H9 (cell line): Measurements from ENCODE around the gene KISS1R. TPM values are rescaled to one million over a fixed set of nuclear protein-coding genes. Genes with fewer than 3 reads are reported as not detected.

ENCODE experiments used
- DNase-seq: peaks from one replicate; pipeline ENCODE4 v3.0.0-alpha.2; 2017
- H2AFZ ChIP-seq: one replicate; pipeline ENCODE4 v1.6.1; 2013; ENCODE audit warnings: mild to moderate bottlenecking, low read length, control low read depth, moderate library complexity
- H2AK5ac ChIP-seq: 2 replicates; pipeline ENCODE4 v1.6.1; 2013; ENCODE audit warnings: low read length, control low read depth, mixed read lengths; ENCODE audit not compliant: insufficient read length
- H2BK120ac ChIP-seq: one replicate; pipeline ENCODE4 v1.6.1; 2013; ENCODE audit warnings: low read depth, mild to moderate bottlenecking, low read length, control low read depth, inconsistent platforms; ENCODE audit not compliant: poor library complexity, severe bottlenecking
- H2BK12ac ChIP-seq: 2 replicates; pipeline ENCODE4 v1.6.1; 2013; ENCODE audit warnings: low read length, control low read depth, mixed read lengths, low read depth; ENCODE audit not compliant: insufficient read length
- H2BK15ac ChIP-seq: 2 replicates; pipeline ENCODE4 v1.6.1; 2013; ENCODE audit warnings: low read depth, low read length, control low read depth
- H2BK20ac ChIP-seq: one replicate; pipeline ENCODE4 v1.6.1; 2013; ENCODE audit warnings: low read depth, mild to moderate bottlenecking, low read length, control low read depth, inconsistent platforms; ENCODE audit not compliant: poor library complexity, severe bottlenecking
- H2BK5ac ChIP-seq: 2 replicates; pipeline ENCODE4 v1.6.1; 2013; ENCODE audit warnings: low read length, control low read depth, mixed read lengths; ENCODE audit not compliant: insufficient read length
- H3K14ac ChIP-seq: 2 replicates; pipeline ENCODE4 v1.6.1; 2013; ENCODE audit warnings: low read length, control low read depth; ENCODE audit not compliant: insufficient read depth
- H3K18ac ChIP-seq: 2 replicates; pipeline ENCODE4 v1.6.1; 2013; ENCODE audit warnings: low read depth, mild to moderate bottlenecking, mixed read lengths, low read length, control low read depth; ENCODE audit not compliant: insufficient read length
- H3K23ac ChIP-seq: 2 replicates; pipeline ENCODE4 v1.6.1; 2013; ENCODE audit warnings: low read length, control low read depth, mixed read lengths, low read depth; ENCODE audit not compliant: insufficient read length
- H3K23me2 ChIP-seq: 2 replicates; pipeline ENCODE4 v1.6.1; 2013; ENCODE audit warnings: low read depth, mild to moderate bottlenecking, mixed read lengths, low read length, control low read depth; ENCODE audit not compliant: insufficient read length, poor library complexity, severe bottlenecking
- H3K27ac ChIP-seq: 2 replicates; pipeline ENCODE4 v1.5.1; 2013; ENCODE audit warnings: low read length, control low read depth, mixed read lengths, low read depth; ENCODE audit not compliant: insufficient read length
- H3K27me3 ChIP-seq: 2 replicates; pipeline ENCODE4 v1.6.1; 2013; ENCODE audit warnings: low read length, control low read depth, inconsistent platforms; ENCODE audit not compliant: insufficient read depth
- H3K4ac ChIP-seq: 2 replicates; pipeline ENCODE4 v1.6.1; 2013; ENCODE audit warnings: low read depth, mild to moderate bottlenecking, control low read depth, inconsistent platforms, low read length, moderate library complexity
- H3K4me1 ChIP-seq: 2 replicates; pipeline ENCODE4 v1.6.1; 2013; ENCODE audit warnings: low read length, control low read depth, inconsistent platforms; ENCODE audit not compliant: insufficient read depth
- H3K4me2 ChIP-seq: 2 replicates; pipeline ENCODE4 v1.6.1; 2013; ENCODE audit warnings: low read length, control low read depth, mixed read lengths; ENCODE audit not compliant: insufficient read length, insufficient read depth
- H3K56ac ChIP-seq: 2 replicates; pipeline ENCODE4 v1.6.1; 2013; ENCODE audit warnings: low read depth, mild to moderate bottlenecking, mixed read lengths, low read length, control low read depth; ENCODE audit not compliant: insufficient read length
- H3K79me1 ChIP-seq: 2 replicates; pipeline ENCODE4 v1.6.1; 2013; ENCODE audit warnings: low read depth, mild to moderate bottlenecking, moderate library complexity, low read length, control low read depth, inconsistent platforms; ENCODE audit not compliant: insufficient read depth, poor library complexity, severe bottlenecking
- H3K79me2 ChIP-seq: 2 replicates; pipeline ENCODE4 v1.6.1; 2013; ENCODE audit warnings: low read length, control low read depth, inconsistent platforms; ENCODE audit not compliant: insufficient read depth
- H3K9ac ChIP-seq: 2 replicates; pipeline ENCODE4 v1.6.1; 2013; ENCODE audit warnings: low read length, control low read depth, mixed read lengths; ENCODE audit not compliant: insufficient read length; ENCODE audit errors: extremely low read depth
- H3K9me3 ChIP-seq: one replicate; pipeline ENCODE4 v1.6.1; 2013; ENCODE audit warnings: low read depth, low read length, inconsistent platforms; ENCODE audit not compliant: control insufficient read depth
- H3T11ph ChIP-seq: one replicate; pipeline ENCODE4 v1.6.1; 2013; ENCODE audit warnings: mild to moderate bottlenecking, low read length, control low read depth, inconsistent platforms
- H4K20me1 ChIP-seq: one replicate; pipeline ENCODE4 v1.6.1; 2013; ENCODE audit not compliant: control insufficient read depth, insufficient read length, insufficient read depth
- H4K5ac ChIP-seq: 2 replicates; pipeline ENCODE4 v1.6.1; 2013; ENCODE audit warnings: low read depth, mild to moderate bottlenecking, mixed read lengths, low read length, control low read depth; ENCODE audit not compliant: insufficient read length
- H4K8ac ChIP-seq: replicated peaks from 2 replicates; pipeline ENCODE4 v1.6.1; 2013; ENCODE audit warnings: low read length, control low read depth, mixed read lengths, low read depth; ENCODE audit not compliant: insufficient read length
- H4K91ac ChIP-seq: 2 replicates; pipeline ENCODE4 v1.6.1; 2013; ENCODE audit warnings: low read depth, mild to moderate bottlenecking, moderate library complexity, mixed read lengths, low read length, control low read depth; ENCODE audit not compliant: insufficient read length
- H3K27ac Mint-ChIP-seq, 3 experiments: 2 replicates in 2 of 3; 3 replicates in 1 of 3; pipeline ENCODE4 v1.8.0; 2020 to 2021; ENCODE audit warnings: mixed read lengths in 3 of 3, mild to moderate bottlenecking in 1 of 3, moderate library complexity in 1 of 3
- H3K27me3 Mint-ChIP-seq: 2 replicates; pipeline ENCODE4 v1.8.0; 2021; ENCODE audit warnings: low read depth, mild to moderate bottlenecking, moderate library complexity, mixed read lengths
- H3K36me3 Mint-ChIP-seq, 3 experiments: 2 replicates in 2 of 3; 3 replicates in 1 of 3; pipeline ENCODE4 v1.8.0; 2020 to 2021; ENCODE audit warnings: low read depth in 3 of 3, mixed read lengths in 3 of 3; ENCODE audit not compliant: insufficient read depth in 1 of 3
- H3K4me1 Mint-ChIP-seq, 2 experiments: 2 replicates each; pipeline ENCODE4 v1.8.0; 2020; ENCODE audit warnings: mixed read lengths in 2 of 2
- H3K4me3 Mint-ChIP-seq, 2 experiments: 2 replicates in 1 of 2; 3 replicates in 1 of 2; pipeline ENCODE4 v1.8.0; 2020 to 2021; ENCODE audit warnings: mild to moderate bottlenecking in 2 of 2, mixed read lengths in 2 of 2, moderate library complexity in 1 of 2
- H3K9me3 Mint-ChIP-seq, 2 experiments: 2 replicates in 1 of 2; 3 replicates in 1 of 2; pipeline ENCODE4 v1.8.0; 2020; ENCODE audit warnings: mild to moderate bottlenecking in 2 of 2, mixed read lengths in 2 of 2, moderate library complexity in 1 of 2
- WGBS: extraction: QIAGEN DNeasy Blood & Tissue Kit; methylation state at CpG from one replicate; pipeline ENCODE4 v1.1.7; 2013; ENCODE audit warnings: missing lambda C conversion rate, low lambda C conversion rate, mixed read lengths; ENCODE audit not compliant: insufficient read length; ENCODE audit errors: extremely low coverage; 5-methylcytosine and 5-hydroxymethylcytosine counted together
- total RNA-seq: library from RNA; stranded (reverse); gene quantifications from 2 replicates; pipeline ENCODE4 v1.2.1, GENCODE V29; 2021
- TF ChIP-seq, protein P1 (sequence below): fragments of 200-600 bp; sonication (generic); conservative IDR thresholded peaks from 3 replicates; pipeline ENCODE4 v1.8.0; 2021; ENCODE audit warnings: antibody characterized with exemption, mild to moderate bottlenecking

KISS1R gene
- total RNA-seq, 1 experiment from 2014 or later: 3.3 TPM

DNA sequence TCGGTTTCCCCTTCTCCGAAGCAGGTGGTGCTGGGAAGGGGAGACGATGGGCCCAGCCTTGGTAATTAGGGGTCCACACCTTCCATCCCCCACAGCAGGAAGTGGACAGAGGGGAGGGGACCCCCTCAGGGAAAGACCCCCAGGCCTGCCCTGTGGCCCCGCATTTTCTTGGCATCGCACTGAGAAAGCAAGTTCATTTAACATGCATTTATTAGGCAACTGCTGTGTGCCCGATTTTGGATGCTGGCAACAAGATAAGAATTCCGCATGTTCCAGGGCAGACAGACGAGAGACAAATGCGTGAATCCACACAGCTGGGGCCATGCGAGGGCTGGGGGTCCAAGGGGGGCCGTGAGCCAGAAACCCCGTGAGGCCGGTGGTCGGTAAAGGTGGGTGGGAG, 37.1 kb downstream of the KISS1R start:
- H4K91ac ChIP-seq: no peak overlapping the region
- H3K4me1 ChIP-seq: peaks cover 3% of the 10 kb centered on the region; the same call in 1 of the 2 replicates
- H4K5ac ChIP-seq: no peak overlapping the region
- H3K27me3 Mint-ChIP-seq: no peaks in the 10 kb centered on the region; the same call in 1 of the 2 replicates
- H3K4me1 Mint-ChIP-seq: peaks cover 6 to 42% of the 10 kb centered on the region in 2 experiments; a peak in 3 of 4 replicates
- no peak overlapping the region for H3K14ac ChIP-seq
- no peak overlapping the region for H2BK15ac ChIP-seq
- H2BK20ac ChIP-seq: no peak overlapping the region
- no peak overlapping the region for H3K56ac ChIP-seq
- no peak for DNase-seq
- H3K9me3 ChIP-seq: no peaks in the 10 kb centered on the region
- H2AFZ ChIP-seq: no peak overlapping the region
- no peak overlapping the region for H2BK12ac ChIP-seq
- H3K79me2 ChIP-seq: 0 out of 2 replicates have a peak, but pooled peaks cover 3% of the 10 kb centered on the region
- no peak overlapping the region for H3K27ac ChIP-seq
- WGBS: no CpG with 5 or more reads among the region's 14 CpGs
- no peak overlapping the region for H3K23ac ChIP-seq
- H3K18ac ChIP-seq: no peak overlapping the region
- no peaks in the 10 kb centered on the region for H3K23me2 ChIP-seq
- H3K4me3 Mint-ChIP-seq: no peak overlapping the region
- H4K20me1 ChIP-seq: no peaks in the 10 kb centered on the region
- no peak overlapping the region for H2AK5ac ChIP-seq
- no peaks in the 10 kb centered on the region for H3K9me3 Mint-ChIP-seq
- no peaks in the 10 kb centered on the region for H3K27me3 ChIP-seq
- no peak overlapping the region for H3K4me2 ChIP-seq
- no peak overlapping the region for H2BK5ac ChIP-seq
- H3K9ac ChIP-seq: no peak overlapping the region
- no peak overlapping the region for H3K4ac ChIP-seq
- no peak overlapping the region for H3T11ph ChIP-seq
- H3K27ac Mint-ChIP-seq: peak overlapping the region in 1 of 3 experiments; percentile 55; a peak in 2 of 7 replicates
- peaks cover 0 to 7% (median 5%) of the 10 kb centered on the region in 3 experiments; a peak in 5 of 7 replicates for H3K36me3 Mint-ChIP-seq
- peaks cover 3% of the 10 kb centered on the region for H3K79me1 ChIP-seq
- TF ChIP-seq, protein P1, sequence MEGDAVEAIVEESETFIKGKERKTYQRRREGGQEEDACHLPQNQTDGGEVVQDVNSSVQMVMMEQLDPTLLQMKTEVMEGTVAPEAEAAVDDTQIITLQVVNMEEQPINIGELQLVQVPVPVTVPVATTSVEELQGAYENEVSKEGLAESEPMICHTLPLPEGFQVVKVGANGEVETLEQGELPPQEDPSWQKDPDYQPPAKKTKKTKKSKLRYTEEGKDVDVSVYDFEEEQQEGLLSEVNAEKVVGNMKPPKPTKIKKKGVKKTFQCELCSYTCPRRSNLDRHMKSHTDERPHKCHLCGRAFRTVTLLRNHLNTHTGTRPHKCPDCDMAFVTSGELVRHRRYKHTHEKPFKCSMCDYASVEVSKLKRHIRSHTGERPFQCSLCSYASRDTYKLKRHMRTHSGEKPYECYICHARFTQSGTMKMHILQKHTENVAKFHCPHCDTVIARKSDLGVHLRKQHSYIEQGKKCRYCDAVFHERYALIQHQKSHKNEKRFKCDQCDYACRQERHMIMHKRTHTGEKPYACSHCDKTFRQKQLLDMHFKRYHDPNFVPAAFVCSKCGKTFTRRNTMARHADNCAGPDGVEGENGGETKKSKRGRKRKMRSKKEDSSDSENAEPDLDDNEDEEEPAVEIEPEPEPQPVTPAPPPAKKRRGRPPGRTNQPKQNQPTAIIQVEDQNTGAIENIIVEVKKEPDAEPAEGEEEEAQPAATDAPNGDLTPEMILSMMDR: no peak
- no peak overlapping the region for H4K8ac ChIP-seq
- no peak overlapping the region for H2BK120ac ChIP-seq
